Panc1 (cell line): Measurements from ENCODE around the gene SETD5.

Experiments used
- CTCF ChIP-seq: fragments of 450-650 bp; IDR thresholded peaks from 2 replicates; pipeline ENCODE4 v1.5.1; 2017; ENCODE audit warnings: mild to moderate bottlenecking
- POLR2AphosphoS5 ChIP-seq: IDR thresholded peaks from 2 replicates; pipeline ENCODE4 v1.6.1; 2012; ENCODE audit warnings: mild to moderate bottlenecking, low read depth, low read length, moderate library complexity
- REST ChIP-seq, 2 experiments: IDR thresholded peaks; 2 replicates each; pipeline ENCODE4 v1.6.1; 2011 to 2012; ENCODE audit warnings: low read depth in 2 of 2, control low read depth in 1 of 2, low read length in 1 of 2, mild to moderate bottlenecking in 1 of 2, moderate library complexity in 1 of 2; ENCODE audit not compliant: insufficient read depth in 1 of 2
- SIN3A ChIP-seq: IDR thresholded peaks from 2 replicates; pipeline ENCODE4 v1.6.1; 2012; ENCODE audit warnings: low read depth, mild to moderate bottlenecking, low read length, moderate library complexity, borderline replicate concordance; ENCODE audit not compliant: insufficient read depth

- TF ChIP-seq CTCF (no peak), REST (IDR thresholded peaks at IDR 0.05; ENCODE audit: insufficient read depth in 1 of 2, low read depth in 2 of 2, low read length in 1 of 2) (no peak), POLR2AphosphoS5 (no peak), SIN3A (no peak)
Measured at GRCh38 chr3:9469986-9470385, 72.6 kb downstream of the SETD5 start.
